GM18508 (cell line): ENCODE results near the gene CCND2.

Experiments used
- ATAC-seq: cut with Tn5 transposase; IDR thresholded peaks from one replicate; pipeline ENCODE4 v1.9.1; 2021; ENCODE audit warnings: moderate number of reproducible peaks; ENCODE audit not compliant: insufficient read depth, unreplicated experiment

CCND2 gene

GRCh38 chr12:4275870-4276301, 2.3 kb downstream of the CCND2 start:
- no peak for ATAC-seq

DNA sequence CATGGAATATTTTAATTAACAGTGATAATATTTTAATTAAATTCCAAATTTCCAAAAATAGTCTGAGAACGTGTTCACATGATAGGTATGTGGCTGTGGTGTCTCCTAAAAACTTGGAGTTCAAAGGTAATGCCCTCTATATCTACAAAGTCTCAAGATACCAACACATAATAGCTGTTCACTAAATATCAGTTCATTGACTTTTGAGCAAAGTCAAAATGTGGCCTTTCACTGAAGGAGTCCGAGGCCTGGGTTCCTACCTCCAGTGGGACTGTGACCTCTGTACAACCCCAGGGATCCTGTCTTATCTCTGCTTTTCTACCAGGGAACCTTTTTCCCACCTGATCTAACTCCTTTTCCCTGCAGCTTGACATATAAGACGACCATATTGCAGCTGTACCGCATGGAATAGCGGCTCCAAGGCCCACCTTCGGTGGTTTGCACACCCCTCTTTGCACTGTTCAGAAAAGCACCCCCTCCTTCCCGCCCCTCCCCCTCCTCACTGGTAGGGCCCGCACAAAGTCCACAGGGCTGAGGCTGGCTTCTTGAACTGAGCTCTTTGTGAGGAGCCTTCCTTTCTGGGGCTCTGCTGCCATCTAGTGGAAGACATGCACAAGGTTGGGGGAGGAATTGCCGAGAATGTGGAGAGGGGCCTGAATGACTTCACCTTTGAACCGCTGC, 3.1 kb downstream of the CCND2 start:
- ATAC-seq: no peak

- ATAC-seq: no peak
These were observed 3.6 kb downstream of the CCND2 start for GRCh38 chr12:4277205-4277543.

DNA sequence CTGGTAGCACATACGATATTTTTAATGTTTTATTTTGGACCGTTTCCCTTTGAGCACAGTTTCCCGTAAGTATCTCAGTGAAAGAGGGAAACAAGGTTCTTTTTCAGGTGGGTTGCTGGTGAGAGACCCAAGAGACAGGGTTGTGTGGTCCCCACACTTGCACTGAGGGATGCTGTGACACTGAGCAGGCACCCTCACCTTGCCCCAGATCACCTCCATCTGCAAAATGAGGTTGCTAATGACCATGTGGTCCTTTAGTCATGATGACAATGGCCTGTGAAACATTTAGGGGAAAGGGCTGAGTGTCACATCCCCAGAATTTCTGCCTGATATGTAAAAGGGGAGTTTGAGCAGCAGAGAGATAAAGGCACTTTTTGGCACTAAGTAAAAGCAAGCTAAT, 4.3 kb downstream of the CCND2 start:
- no peak for ATAC-seq

- no peak for ATAC-seq
These were observed 5.0 kb downstream of the CCND2 start for GRCh38 chr12:4278329-4279197.

DNA sequence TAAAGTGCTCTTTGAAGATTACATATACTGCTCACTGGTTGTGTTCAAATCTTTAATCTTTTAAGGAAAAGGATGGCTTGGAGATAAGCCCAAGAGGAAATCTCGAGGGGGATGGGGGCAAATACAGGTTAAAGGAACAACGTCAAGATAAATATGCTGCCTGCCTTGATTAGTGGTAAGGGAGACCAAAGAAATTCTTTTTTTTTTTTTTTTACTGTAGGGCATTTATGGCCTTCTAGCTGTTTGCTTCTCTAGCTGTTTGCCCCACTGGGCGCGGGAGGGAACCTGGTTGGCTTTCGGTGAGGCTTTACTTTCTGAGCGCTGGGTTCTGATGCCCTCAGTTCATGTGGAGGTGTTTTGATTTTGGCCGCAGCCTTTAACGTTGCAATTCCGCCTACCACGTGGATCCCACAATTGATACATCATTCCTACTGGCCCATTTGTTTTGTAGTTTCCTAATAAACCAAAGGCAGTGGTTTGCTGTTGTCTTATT, 5.7 kb downstream of the CCND2 start:
- ATAC-seq: no peak

DNA sequence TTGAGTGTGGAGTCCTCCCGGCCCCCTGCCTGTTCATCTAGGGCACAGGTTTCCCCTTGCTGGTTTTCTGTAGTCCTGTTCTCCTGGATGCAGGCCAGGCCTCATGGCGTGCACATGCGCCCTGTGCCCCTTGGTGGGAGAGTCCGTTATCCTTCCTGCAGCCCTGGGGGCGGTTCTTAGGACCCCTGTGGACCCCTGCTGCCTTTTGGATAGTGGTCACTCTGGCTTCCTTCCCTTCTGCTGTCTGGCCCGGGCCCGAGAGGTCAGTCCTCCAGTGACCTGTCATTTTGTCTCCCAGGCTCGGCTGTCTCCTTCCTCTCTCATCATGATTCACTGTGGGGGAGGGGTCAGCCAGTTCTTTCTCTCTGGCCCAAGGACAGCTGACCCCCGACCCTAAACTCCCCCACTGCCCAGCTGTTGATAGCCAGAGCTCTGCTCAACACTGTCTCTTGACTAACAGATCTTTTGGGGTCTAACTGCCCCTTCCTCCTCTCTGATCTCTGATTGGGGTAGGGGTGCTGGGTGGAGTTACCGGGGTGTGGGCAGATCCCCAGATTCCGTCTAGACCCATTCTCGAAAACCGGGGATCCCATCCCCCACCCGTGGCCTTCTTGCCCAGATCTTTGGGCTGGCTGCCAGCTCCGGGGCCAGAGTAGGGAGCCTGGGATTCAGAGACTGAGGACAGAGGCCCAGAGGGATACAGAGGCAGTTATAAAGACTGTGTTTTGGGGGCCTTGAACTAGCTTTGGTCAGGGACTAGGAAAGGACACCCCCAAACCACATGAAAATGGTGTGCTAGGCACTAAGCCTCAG, 7.0 kb downstream of the CCND2 start:
- ATAC-seq: no peak

- ATAC-seq: no peak
These were observed 7.7 kb downstream of the CCND2 start for GRCh38 chr12:4281173-4281654.

GRCh38 chr12:4282103-4282891, 8.7 kb downstream of the CCND2 start:
- ATAC-seq: no peak

DNA sequence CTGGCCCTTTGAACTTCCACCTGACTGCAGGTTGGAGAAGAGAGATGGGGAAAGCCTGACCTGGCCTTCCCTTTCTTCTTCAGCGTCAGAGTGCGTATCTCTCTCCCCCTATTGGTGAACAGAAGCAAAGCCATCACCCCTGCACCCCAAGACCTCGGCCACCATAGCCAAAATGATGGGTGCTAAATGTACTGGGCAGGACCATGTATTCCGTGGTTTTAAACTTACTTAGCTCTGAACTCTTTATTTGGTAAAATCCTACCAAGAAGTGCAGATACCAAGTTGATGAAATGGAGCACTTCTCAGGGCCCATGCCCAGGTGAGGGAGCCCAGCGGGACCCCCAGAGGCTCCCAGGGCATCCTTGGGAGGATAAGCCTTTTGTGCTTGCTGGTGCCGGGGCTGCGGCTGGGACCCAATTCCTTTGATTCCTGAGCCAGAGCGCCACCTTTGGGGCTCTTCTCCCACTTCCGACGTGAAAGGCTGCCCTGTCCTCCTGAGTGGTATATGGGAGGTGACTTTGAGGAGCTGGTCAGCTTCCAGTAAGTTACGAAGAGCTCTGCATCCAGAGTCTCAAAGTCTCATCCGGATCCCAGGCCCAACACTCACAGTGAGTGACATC, 9.4 kb downstream of the CCND2 start:
- no peak for ATAC-seq

DNA sequence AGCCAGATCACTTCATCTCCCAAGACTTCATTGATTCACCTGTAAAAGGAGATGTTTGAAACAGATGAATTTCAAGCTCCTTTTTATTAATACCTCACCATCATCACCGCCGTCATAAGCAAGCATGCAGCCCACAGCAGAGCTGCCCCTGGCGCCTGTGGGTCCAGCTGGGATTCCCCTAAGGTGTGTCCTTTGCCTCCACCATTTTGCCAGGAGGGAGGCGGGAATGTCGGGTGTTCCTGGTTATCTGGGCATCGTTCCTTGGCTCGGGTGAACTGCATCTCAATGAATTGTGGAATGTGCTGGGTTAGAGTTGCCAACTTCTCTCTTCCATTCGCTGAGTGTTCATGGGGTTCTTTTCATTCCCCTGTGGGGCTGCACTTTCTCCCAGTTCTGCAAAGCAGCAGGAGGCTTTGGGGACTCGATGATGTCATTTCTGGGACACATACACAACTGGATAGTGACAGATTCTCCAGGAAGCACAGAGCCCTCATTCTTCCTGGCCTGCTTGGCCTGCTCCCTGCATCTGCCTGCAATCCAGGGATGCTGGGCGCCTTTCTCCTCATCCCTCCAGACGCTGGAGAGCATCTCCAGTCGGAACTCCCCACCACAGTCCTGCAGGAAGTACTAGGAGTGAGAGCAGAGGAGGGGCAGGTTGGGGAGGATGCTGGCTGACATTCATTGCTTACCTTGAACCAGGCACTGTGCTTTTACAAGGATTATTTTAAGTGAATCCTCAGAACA, 10.1 kb downstream of the CCND2 start:
- no peak for ATAC-seq

GRCh38 chr12:4284306-4284705, 10.7 kb downstream of the CCND2 start:
- no peak for ATAC-seq

DNA sequence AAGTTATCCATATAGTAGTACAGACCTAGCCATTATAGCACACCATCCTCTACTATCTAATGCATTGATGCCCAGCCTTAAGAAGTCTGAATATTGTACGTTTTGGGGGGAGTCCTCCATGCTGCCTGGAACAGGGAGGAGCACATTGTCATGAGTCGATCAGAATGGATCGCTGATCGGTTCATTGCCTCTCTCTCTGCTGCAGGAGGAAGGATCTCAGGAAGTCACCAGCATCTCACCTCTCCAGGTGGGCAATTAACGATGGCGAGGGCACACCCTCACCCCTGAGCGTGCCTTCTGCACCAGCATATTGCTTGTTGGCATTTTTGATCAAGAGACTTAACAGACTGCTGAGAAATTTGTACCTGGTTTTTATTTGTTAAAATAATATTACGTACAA, 11.5 kb downstream of the CCND2 start:
- no peak for ATAC-seq

GRCh38 chr12:4286228-4286627, 12.7 kb downstream of the CCND2 start:
- ATAC-seq: no peak

DNA sequence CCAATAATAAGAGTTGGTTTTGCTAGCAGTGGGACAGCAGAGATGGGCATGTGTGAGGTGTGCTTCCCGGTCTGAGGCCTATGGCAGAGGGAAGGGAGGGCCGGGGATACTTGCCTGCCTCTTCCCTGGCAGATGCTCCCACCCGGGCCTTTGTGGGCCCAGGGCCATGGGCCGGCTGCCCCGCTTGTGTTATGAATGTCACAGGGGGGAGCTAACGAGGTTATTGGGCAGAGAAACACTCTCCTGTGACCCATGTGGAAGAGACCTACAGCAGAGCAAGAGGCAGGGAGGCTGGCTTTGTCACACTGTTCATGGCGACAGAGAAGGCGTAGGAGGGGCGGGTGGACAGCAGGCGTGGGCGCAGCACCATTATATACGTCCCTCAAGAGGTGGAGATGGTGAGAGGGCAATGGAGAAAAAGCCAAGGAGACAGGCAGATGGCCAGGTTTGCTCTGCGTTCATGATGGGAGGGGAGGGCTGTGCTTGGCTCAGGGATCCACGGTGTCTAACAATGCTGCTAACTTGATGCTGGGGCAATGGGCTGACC, 13.3 kb downstream of the CCND2 start:
- ATAC-seq: no peak

- ATAC-seq: no peak
These were observed 14.0 kb downstream of the CCND2 start for GRCh38 chr12:4287325-4288211.

DNA sequence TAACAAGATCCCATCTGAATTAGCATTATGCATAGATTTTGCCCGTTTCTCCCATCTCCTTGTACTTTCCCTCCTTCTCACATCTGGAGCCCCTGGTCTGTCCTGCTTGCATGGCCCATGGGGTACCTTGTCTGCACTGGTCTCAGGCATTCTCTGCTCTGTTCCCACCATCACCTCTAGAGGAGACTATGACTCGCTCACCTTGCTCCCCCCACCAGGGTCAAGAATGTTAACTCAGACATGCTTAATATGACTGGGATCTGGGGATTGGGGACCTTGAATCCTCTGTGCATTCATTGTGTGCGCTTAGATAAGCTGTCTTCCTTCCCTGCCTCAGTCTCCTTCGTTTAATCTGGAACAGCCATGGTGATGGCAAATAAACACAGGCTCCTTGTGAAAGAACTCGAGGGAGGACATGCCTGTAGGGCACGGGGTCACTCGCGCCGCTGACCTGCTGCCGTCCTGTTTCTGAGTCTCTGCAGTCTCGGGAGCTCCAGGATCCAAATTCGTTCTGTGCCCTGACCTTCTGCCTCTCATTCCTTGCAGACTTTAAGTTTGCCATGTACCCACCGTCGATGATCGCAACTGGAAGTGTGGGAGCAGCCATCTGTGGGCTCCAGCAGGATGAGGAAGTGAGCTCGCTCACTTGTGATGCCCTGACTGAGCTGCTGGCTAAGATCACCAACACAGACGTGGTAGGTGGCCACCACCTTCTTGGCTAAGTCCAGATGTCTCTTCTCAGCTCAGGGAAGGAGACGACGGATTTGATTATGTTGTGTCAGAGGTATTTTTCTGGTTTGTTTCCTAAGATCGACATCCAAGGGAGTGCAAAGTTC, 15.0 kb downstream of the CCND2 start:
- no peak for ATAC-seq
